ENCODE results near the gene TUBA4A. TPM values are rescaled to one million over a fixed set of nuclear protein-coding genes. Genes with fewer than 3 reads are reported as not detected.

TUBA4A gene
- total RNA-seq, 4 donors from 2014 or later, result 8.0 to 24.6 (median 9.4) TPM

GRCh38 chr2:219223831-219224610 lies 29.7 kb downstream of the TUBA4A start:
- Histone ChIP-seq H3K27me3 (no peaks in the 10 kb centered on the region), H3K9me3 (no peaks in the 10 kb centered on the region), H3K36me3 (peaks cover 4 to 70% (median 31%) of the 10 kb centered on the region in 3 donors), H3K4me1 (peaks cover 0 to 33% (median 20%) of the 10 kb centered on the region in 4 donors), H3K4me3 (no peak overlapping the region), H3K27ac (no peak overlapping the region)
- WGBS, 2 donors, result 90 to 93% methylated on average over 31 of the region's 31 CpGs
- TF ChIP-seq CTCF (IDR thresholded peaks at IDR 0.05), result no peak
- TF ChIP-seq POLR2A (IDR thresholded peaks at IDR 0.05), result no peak
- no peak for TF ChIP-seq EP300 (IDR thresholded peaks at IDR 0.05)
- DNase-seq (ENCODE audit: low spot score in 2 of 2), result no peak

GRCh38 chr2:219221957-219222518 lies 31.7 kb downstream of the TUBA4A start:
- peaks cover 0 to 32% (median 21%) of the 10 kb centered on the region in 4 donors for H3K4me1 ChIP-seq
- H3K4me3 ChIP-seq, result no peak overlapping the region
- H3K27me3 ChIP-seq, result no peaks in the 10 kb centered on the region
- no peak for TF ChIP-seq EP300 (IDR thresholded peaks at IDR 0.05)
- no peak for TF ChIP-seq CTCF (IDR thresholded peaks at IDR 0.05)
- no peak for TF ChIP-seq POLR2A (IDR thresholded peaks at IDR 0.05)
- no peaks in the 10 kb centered on the region for H3K9me3 ChIP-seq
- WGBS, 2 donors, result 90 to 92% methylated on average over 11 to 16 of the region's 16 CpGs
- H3K27ac ChIP-seq, result no peak overlapping the region
- H3K36me3 ChIP-seq, result peaks cover 4 to 70% (median 31%) of the 10 kb centered on the region in 3 donors
- no peak for DNase-seq (ENCODE audit: low spot score in 2 of 2)

GRCh38 chr2:219220652-219221402 lies 32.9 kb downstream of the TUBA4A start:
- Histone ChIP-seq H3K4me3 (no peak overlapping the region), H3K9me3 (no peaks in the 10 kb centered on the region), H3K36me3 (peaks cover 4 to 68% (median 31%) of the 10 kb centered on the region in 3 donors), H3K4me1 (peaks cover 0 to 43% (median 24%) of the 10 kb centered on the region in 4 donors), H3K27me3 (no peaks in the 10 kb centered on the region), H3K27ac (no peak overlapping the region)
- TF ChIP-seq POLR2A (IDR thresholded peaks at IDR 0.05) (no peak), CTCF (IDR thresholded peaks at IDR 0.05) (no peak), EP300 (IDR thresholded peaks at IDR 0.05) (no peak)
- WGBS, 2 donors, result 86 to 90% methylated on average over 18 of the region's 19 CpGs
- DNase-seq (ENCODE audit: low spot score in 2 of 2), result no peak

- H3K27me3 ChIP-seq, result no peaks in the 10 kb centered on the region
- DNase-seq (ENCODE audit: low spot score in 2 of 2), result no peak
- peaks cover 0 to 48% (median 24%) of the 10 kb centered on the region in 4 donors for H3K4me1 ChIP-seq
- 84 to 88% methylated on average over 15 to 18 of the region's 18 CpGs for whole genome bisulfite sequencing, 2 donors
- H3K4me3 ChIP-seq, result peak overlapping the region in 1 of 4 donors; percentile 80
- H3K36me3 ChIP-seq, result peaks cover 4 to 68% (median 31%) of the 10 kb centered on the region in 3 donors
- H3K27ac ChIP-seq, result peak overlapping the region in 1 of 4 donors; percentile 84
- H3K9me3 ChIP-seq, result no peaks in the 10 kb centered on the region
- TF ChIP-seq CTCF (IDR thresholded peaks at IDR 0.05), result no peak
- TF ChIP-seq EP300 (IDR thresholded peaks at IDR 0.05), result no peak
Observed at GRCh38 chr2:219219784-219220532, 33.8 kb downstream of the TUBA4A start.

Data from tibial nerve (tissue), 4 donors.